ENCODE measurements around the gene ZNF263. TPM values are rescaled to one million over a fixed set of nuclear protein-coding genes. Genes with fewer than 3 reads are reported as not detected.

ZNF263 gene
- total and polyA plus RNA-seq, 12 donors = 7.2 to 13.2 (median 9.2) TPM

DNA sequence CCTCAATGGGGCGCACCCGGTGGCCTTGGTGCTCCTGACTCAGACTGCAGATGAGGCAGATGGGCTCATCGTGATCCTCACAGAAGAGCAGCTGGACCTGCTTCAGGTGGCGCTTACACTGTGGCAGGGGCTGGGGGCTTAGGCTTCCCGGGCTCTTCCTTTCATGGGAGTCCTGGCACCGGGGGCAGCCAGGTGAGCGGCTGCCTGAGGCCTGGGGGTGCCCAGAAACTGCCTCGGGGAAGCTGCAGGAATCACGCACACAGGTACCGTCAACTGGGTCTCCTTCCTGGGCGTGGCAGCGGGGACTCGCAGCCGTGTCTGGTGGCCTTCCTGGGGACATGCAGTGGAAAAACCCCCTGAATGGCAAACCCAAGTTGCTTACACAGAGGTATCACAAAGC lies 33.8 kb upstream of the ZNF263 start:
- Histone ChIP-seq H3K36me3 (peaks cover 0 to 38% (median 0%) of the 10 kb centered on the region in 9 donors), H3K27me3 (peaks cover 0 to 10% (median 0%) of the 10 kb centered on the region in 7 donors), H3K4me1 (peaks cover 0 to 4% (median 0%) of the 10 kb centered on the region in 9 donors), H3K27ac (no peak overlapping the region), H3K4me3 (no peak overlapping the region), H3K9me3 (no peaks in the 10 kb centered on the region)
- intact Hi-C loops (cut with DNase I) = no loop called here
- 81 to 84% methylated on average over 14 of the region's 14 CpGs for WGBS, 2 donors
- no peak for DNase-seq
- no peak for ATAC-seq
- TF ChIP-seq, protein P1, sequence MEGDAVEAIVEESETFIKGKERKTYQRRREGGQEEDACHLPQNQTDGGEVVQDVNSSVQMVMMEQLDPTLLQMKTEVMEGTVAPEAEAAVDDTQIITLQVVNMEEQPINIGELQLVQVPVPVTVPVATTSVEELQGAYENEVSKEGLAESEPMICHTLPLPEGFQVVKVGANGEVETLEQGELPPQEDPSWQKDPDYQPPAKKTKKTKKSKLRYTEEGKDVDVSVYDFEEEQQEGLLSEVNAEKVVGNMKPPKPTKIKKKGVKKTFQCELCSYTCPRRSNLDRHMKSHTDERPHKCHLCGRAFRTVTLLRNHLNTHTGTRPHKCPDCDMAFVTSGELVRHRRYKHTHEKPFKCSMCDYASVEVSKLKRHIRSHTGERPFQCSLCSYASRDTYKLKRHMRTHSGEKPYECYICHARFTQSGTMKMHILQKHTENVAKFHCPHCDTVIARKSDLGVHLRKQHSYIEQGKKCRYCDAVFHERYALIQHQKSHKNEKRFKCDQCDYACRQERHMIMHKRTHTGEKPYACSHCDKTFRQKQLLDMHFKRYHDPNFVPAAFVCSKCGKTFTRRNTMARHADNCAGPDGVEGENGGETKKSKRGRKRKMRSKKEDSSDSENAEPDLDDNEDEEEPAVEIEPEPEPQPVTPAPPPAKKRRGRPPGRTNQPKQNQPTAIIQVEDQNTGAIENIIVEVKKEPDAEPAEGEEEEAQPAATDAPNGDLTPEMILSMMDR (IDR thresholded peaks at IDR 0.05) = no peak

DNA sequence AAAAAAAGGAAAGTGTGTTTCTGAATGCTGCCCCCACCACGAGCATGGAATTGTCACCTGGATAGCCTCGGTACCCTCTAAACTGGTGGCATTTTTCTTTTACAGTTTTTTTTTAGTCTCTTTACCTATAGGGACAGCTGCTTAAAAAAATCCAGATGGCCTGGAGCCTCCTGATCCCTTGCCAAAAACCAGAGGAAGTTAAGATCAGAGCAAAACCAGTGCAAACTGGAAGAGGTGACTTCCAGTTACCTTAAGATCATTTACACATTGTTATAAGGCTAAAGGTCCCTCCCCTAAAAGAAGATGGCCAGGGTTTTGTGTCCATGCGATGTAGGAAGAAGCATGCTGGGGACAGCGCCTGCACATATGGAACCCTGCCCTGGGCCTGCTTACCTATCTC lies 30.3 kb upstream of the ZNF263 start:
- no peak for ATAC-seq
- no peaks in the 10 kb centered on the region for H3K9me3 ChIP-seq
- peaks cover 0 to 24% (median 0%) of the 10 kb centered on the region in 7 donors for H3K27me3 ChIP-seq
- no peak overlapping the region for H3K27ac ChIP-seq
- intact Hi-C loops (cut with DNase I) = no loop called here
- DNase-seq = no peak
- H3K36me3 ChIP-seq = peaks cover 0 to 18% (median 0%) of the 10 kb centered on the region in 9 donors
- peaks cover 0 to 20% (median 0%) of the 10 kb centered on the region in 9 donors for H3K4me1 ChIP-seq
- WGBS, 2 donors = 71 to 82% methylated on average over 4 of the region's 4 CpGs
- H3K4me3 ChIP-seq = no peak overlapping the region
- TF ChIP-seq, protein P1 (IDR thresholded peaks at IDR 0.05) = no peak

DNA sequence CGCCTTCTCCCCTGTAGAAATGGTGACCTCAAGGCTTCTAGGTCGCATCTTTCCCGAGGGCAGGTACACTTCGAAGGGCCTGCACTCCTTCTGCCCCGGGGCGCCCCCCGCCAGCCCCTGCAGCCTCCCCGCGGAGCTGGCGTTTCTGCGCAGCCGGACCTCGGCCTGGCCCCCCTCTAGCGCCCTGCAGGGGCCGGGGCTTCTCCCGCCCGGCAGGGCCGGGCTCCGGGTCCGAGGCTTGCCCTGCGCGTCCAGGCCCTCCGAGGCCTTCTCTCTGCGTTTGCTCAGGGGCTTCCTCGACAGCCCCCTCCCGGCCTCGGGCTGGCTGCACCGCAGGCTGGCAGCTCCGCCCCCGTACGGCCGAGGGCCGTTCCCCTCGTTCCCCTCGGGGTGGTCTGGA lies 29.0 kb upstream of the ZNF263 start:
- 38 to 40% methylated on average over 34 to 35 of the region's 35 CpGs for WGBS, 2 donors
- H3K27me3 ChIP-seq = peaks cover 0 to 28% (median 0%) of the 10 kb centered on the region in 7 donors

DNA sequence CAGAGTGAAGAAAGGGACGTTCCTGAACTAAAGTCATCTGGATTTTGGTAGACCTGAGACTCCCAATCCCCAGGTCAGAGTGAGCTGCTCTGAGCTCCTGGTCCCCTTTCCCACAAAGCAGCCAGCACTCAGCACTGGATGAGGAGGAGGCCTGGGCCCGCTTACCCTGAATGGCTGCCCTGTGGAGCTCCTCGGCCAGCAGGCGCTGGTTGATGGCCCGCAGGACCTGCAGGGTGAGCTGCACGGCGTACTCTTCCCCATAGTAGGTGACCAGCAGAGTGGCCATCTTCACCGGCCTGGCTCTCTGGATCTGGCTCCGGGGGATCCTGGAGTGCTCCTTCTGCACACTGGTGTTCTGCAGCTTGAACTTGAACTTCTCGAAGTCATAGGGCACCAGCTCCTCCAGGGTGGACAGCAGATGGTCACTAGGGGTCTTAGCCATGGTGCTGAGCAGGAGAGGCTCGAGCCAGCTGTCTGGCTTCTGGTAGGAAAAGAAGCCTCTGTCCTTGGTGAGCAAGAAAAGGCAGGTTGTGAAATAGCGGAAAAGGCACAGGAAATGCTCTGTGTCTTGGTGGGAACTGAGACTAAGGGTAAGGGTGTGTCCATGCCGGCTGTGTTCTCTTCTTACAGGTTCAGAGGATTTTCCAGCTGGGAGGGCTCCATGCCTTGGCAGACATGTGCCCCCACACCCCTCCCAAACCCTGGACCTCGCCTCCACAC lies 27.0 kb upstream of the ZNF263 start, which contains the start of gene MEFV:
Gene MEFV (minus strand): TSS at position 488 of the 720 bp plus-strand sequence. CDS start 46 bp downstream, at position 442.
- intact Hi-C loops (cut with DNase I) = no loop called here
- H3K27ac ChIP-seq = peak within 1 kb of the TSS in 2 of 10 donors; percentile 58 to 89
- H3K36me3 ChIP-seq = no peaks in the 10 kb centered on the region
- peak in 5 of 8 donors; percentile 18 to 61 (median 51) for ATAC-seq
- DNase-seq = no peak
- peaks cover 0 to 43% (median 0%) of the 10 kb centered on the region in 9 donors for H3K4me1 ChIP-seq
- TF ChIP-seq, protein P1 (IDR thresholded peaks at IDR 0.05) = no peak
- H3K4me3 ChIP-seq = peak within 1 kb of the TSS in 2 of 10 donors; percentile 12 to 52
- no peaks in the 10 kb centered on the region for H3K9me3 ChIP-seq
- H3K27me3 ChIP-seq = peaks cover 0 to 28% (median 0%) of the 10 kb centered on the region in 7 donors
- WGBS, 2 donors = 77 to 81% methylated on average over 14 of the region's 14 CpGs

More for the DNA sequence above, 29.0 kb upstream of the ZNF263 start:
- DNase-seq (no peak), ATAC-seq (no peak)
- no peaks in the 10 kb centered on the region for H3K9me3 ChIP-seq
- H3K36me3 ChIP-seq = peaks cover 0 to 4% (median 0%) of the 10 kb centered on the region in 9 donors
- TF ChIP-seq, protein P1 (IDR thresholded peaks at IDR 0.05) = no peak
- no peak overlapping the region for H3K27ac ChIP-seq
- peak overlapping the region in 1 of 10 donors; percentile 52 for H3K4me3 ChIP-seq
- H3K4me1 ChIP-seq = peaks cover 0 to 34% (median 0%) of the 10 kb centered on the region in 9 donors
- intact Hi-C loops (cut with DNase I) = no loop called here
